H9 (cell line): ENCODE measurements around the gene MCM7. TPM values are rescaled to one million over a fixed set of nuclear protein-coding genes. Genes with fewer than 3 reads are reported as not detected.

Experiments
- DNase-seq: peaks from one replicate; pipeline ENCODE4 v3.0.0-alpha.2; 2017
- H2AFZ ChIP-seq: one replicate; pipeline ENCODE4 v1.6.1; 2013; ENCODE audit warnings: mild to moderate bottlenecking, low read length, control low read depth, moderate library complexity
- H2AK5ac ChIP-seq: 2 replicates; pipeline ENCODE4 v1.6.1; 2013; ENCODE audit warnings: low read length, control low read depth, mixed read lengths; ENCODE audit not compliant: insufficient read length
- H2BK120ac ChIP-seq: one replicate; pipeline ENCODE4 v1.6.1; 2013; ENCODE audit warnings: low read depth, mild to moderate bottlenecking, low read length, control low read depth, inconsistent platforms; ENCODE audit not compliant: poor library complexity, severe bottlenecking
- H2BK12ac ChIP-seq: 2 replicates; pipeline ENCODE4 v1.6.1; 2013; ENCODE audit warnings: low read length, control low read depth, mixed read lengths, low read depth; ENCODE audit not compliant: insufficient read length
- H2BK15ac ChIP-seq: 2 replicates; pipeline ENCODE4 v1.6.1; 2013; ENCODE audit warnings: low read depth, low read length, control low read depth
- H2BK20ac ChIP-seq: one replicate; pipeline ENCODE4 v1.6.1; 2013; ENCODE audit warnings: low read depth, mild to moderate bottlenecking, low read length, control low read depth, inconsistent platforms; ENCODE audit not compliant: poor library complexity, severe bottlenecking
- H2BK5ac ChIP-seq: 2 replicates; pipeline ENCODE4 v1.6.1; 2013; ENCODE audit warnings: low read length, control low read depth, mixed read lengths; ENCODE audit not compliant: insufficient read length
- H3K14ac ChIP-seq: 2 replicates; pipeline ENCODE4 v1.6.1; 2013; ENCODE audit warnings: low read length, control low read depth; ENCODE audit not compliant: insufficient read depth
- H3K18ac ChIP-seq: 2 replicates; pipeline ENCODE4 v1.6.1; 2013; ENCODE audit warnings: low read depth, mild to moderate bottlenecking, mixed read lengths, low read length, control low read depth; ENCODE audit not compliant: insufficient read length
- H3K23ac ChIP-seq: 2 replicates; pipeline ENCODE4 v1.6.1; 2013; ENCODE audit warnings: low read length, control low read depth, mixed read lengths, low read depth; ENCODE audit not compliant: insufficient read length
- H3K23me2 ChIP-seq: 2 replicates; pipeline ENCODE4 v1.6.1; 2013; ENCODE audit warnings: low read depth, mild to moderate bottlenecking, mixed read lengths, low read length, control low read depth; ENCODE audit not compliant: insufficient read length, poor library complexity, severe bottlenecking
- H3K27ac ChIP-seq: 2 replicates; pipeline ENCODE4 v1.5.1; 2013; ENCODE audit warnings: low read length, control low read depth, mixed read lengths, low read depth; ENCODE audit not compliant: insufficient read length
- H3K27me3 ChIP-seq: 2 replicates; pipeline ENCODE4 v1.6.1; 2013; ENCODE audit warnings: low read length, control low read depth, inconsistent platforms; ENCODE audit not compliant: insufficient read depth
- H3K4ac ChIP-seq: 2 replicates; pipeline ENCODE4 v1.6.1; 2013; ENCODE audit warnings: low read depth, mild to moderate bottlenecking, control low read depth, inconsistent platforms, low read length, moderate library complexity
- H3K4me1 ChIP-seq: 2 replicates; pipeline ENCODE4 v1.6.1; 2013; ENCODE audit warnings: low read length, control low read depth, inconsistent platforms; ENCODE audit not compliant: insufficient read depth
- H3K4me2 ChIP-seq: 2 replicates; pipeline ENCODE4 v1.6.1; 2013; ENCODE audit warnings: low read length, control low read depth, mixed read lengths; ENCODE audit not compliant: insufficient read length, insufficient read depth
- H3K56ac ChIP-seq: 2 replicates; pipeline ENCODE4 v1.6.1; 2013; ENCODE audit warnings: low read depth, mild to moderate bottlenecking, mixed read lengths, low read length, control low read depth; ENCODE audit not compliant: insufficient read length
- H3K79me1 ChIP-seq: 2 replicates; pipeline ENCODE4 v1.6.1; 2013; ENCODE audit warnings: low read depth, mild to moderate bottlenecking, moderate library complexity, low read length, control low read depth, inconsistent platforms; ENCODE audit not compliant: insufficient read depth, poor library complexity, severe bottlenecking
- H3K79me2 ChIP-seq: 2 replicates; pipeline ENCODE4 v1.6.1; 2013; ENCODE audit warnings: low read length, control low read depth, inconsistent platforms; ENCODE audit not compliant: insufficient read depth
- H3K9ac ChIP-seq: 2 replicates; pipeline ENCODE4 v1.6.1; 2013; ENCODE audit warnings: low read length, control low read depth, mixed read lengths; ENCODE audit not compliant: insufficient read length; ENCODE audit errors: extremely low read depth
- H3K9me3 ChIP-seq: one replicate; pipeline ENCODE4 v1.6.1; 2013; ENCODE audit warnings: low read depth, low read length, inconsistent platforms; ENCODE audit not compliant: control insufficient read depth
- H3T11ph ChIP-seq: one replicate; pipeline ENCODE4 v1.6.1; 2013; ENCODE audit warnings: mild to moderate bottlenecking, low read length, control low read depth, inconsistent platforms
- H4K20me1 ChIP-seq: one replicate; pipeline ENCODE4 v1.6.1; 2013; ENCODE audit not compliant: control insufficient read depth, insufficient read length, insufficient read depth
- H4K5ac ChIP-seq: 2 replicates; pipeline ENCODE4 v1.6.1; 2013; ENCODE audit warnings: low read depth, mild to moderate bottlenecking, mixed read lengths, low read length, control low read depth; ENCODE audit not compliant: insufficient read length
- H4K8ac ChIP-seq: replicated peaks from 2 replicates; pipeline ENCODE4 v1.6.1; 2013; ENCODE audit warnings: low read length, control low read depth, mixed read lengths, low read depth; ENCODE audit not compliant: insufficient read length
- H4K91ac ChIP-seq: 2 replicates; pipeline ENCODE4 v1.6.1; 2013; ENCODE audit warnings: low read depth, mild to moderate bottlenecking, moderate library complexity, mixed read lengths, low read length, control low read depth; ENCODE audit not compliant: insufficient read length
- H3K27ac Mint-ChIP-seq, 3 experiments: 2 replicates in 2 of 3; 3 replicates in 1 of 3; pipeline ENCODE4 v1.8.0; 2020 to 2021; ENCODE audit warnings: mixed read lengths in 3 of 3, mild to moderate bottlenecking in 1 of 3, moderate library complexity in 1 of 3
- H3K27me3 Mint-ChIP-seq: 2 replicates; pipeline ENCODE4 v1.8.0; 2021; ENCODE audit warnings: low read depth, mild to moderate bottlenecking, moderate library complexity, mixed read lengths
- H3K36me3 Mint-ChIP-seq, 3 experiments: 2 replicates in 2 of 3; 3 replicates in 1 of 3; pipeline ENCODE4 v1.8.0; 2020 to 2021; ENCODE audit warnings: low read depth in 3 of 3, mixed read lengths in 3 of 3; ENCODE audit not compliant: insufficient read depth in 1 of 3
- H3K4me1 Mint-ChIP-seq, 2 experiments: 2 replicates each; pipeline ENCODE4 v1.8.0; 2020; ENCODE audit warnings: mixed read lengths in 2 of 2
- H3K4me3 Mint-ChIP-seq, 2 experiments: 2 replicates in 1 of 2; 3 replicates in 1 of 2; pipeline ENCODE4 v1.8.0; 2020 to 2021; ENCODE audit warnings: mild to moderate bottlenecking in 2 of 2, mixed read lengths in 2 of 2, moderate library complexity in 1 of 2
- H3K9me3 Mint-ChIP-seq, 2 experiments: 2 replicates in 1 of 2; 3 replicates in 1 of 2; pipeline ENCODE4 v1.8.0; 2020; ENCODE audit warnings: mild to moderate bottlenecking in 2 of 2, mixed read lengths in 2 of 2, moderate library complexity in 1 of 2
- WGBS: extraction: QIAGEN DNeasy Blood & Tissue Kit; methylation state at CpG from one replicate; pipeline ENCODE4 v1.1.7; 2013; ENCODE audit warnings: missing lambda C conversion rate, low lambda C conversion rate, mixed read lengths; ENCODE audit not compliant: insufficient read length; ENCODE audit errors: extremely low coverage; 5-methylcytosine and 5-hydroxymethylcytosine counted together
- total RNA-seq: library from RNA; stranded (reverse); gene quantifications from 2 replicates; pipeline ENCODE4 v1.2.1, GENCODE V29; 2021
- TF ChIP-seq, protein P1 (sequence below): fragments of 200-600 bp; sonication (generic); conservative IDR thresholded peaks from 3 replicates; pipeline ENCODE4 v1.8.0; 2021; ENCODE audit warnings: antibody characterized with exemption, mild to moderate bottlenecking

Gene MCM7
- total RNA-seq, 1 experiment from 2014 or later, result 390 TPM

DNA sequence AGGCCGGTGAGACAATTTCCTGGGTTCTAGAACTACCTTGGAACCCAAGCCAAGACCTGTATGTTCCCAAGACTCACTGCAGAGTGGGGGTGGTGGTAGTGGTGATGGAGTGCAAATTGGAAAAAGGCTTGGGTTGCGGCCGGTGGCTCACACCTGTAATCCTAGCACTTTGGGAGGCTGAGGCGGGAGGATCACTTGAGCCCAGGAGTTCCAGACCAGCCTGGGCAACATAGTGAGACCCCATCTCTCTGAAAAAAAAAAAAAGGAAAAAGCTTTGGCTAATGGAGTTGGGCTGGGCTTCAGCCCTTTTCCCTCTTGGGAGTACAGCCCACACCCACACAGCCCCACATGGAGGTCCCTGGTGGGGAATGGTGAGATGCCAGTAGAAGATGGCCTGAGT is 4.3 kb upstream of the MCM7 start:
- Histone ChIP-seq H3K4me1 (no peaks in the 10 kb centered on the region), H3K27ac (no peak overlapping the region), H3K79me1 (no peaks in the 10 kb centered on the region), H4K5ac (no peak overlapping the region), H3K23ac (no peak overlapping the region), H2AK5ac (no peak overlapping the region), H4K91ac (no peak overlapping the region), H2BK5ac (no peak overlapping the region), H3T11ph (no peak overlapping the region), H3K23me2 (no peaks in the 10 kb centered on the region), H2BK12ac (no peak overlapping the region), H2BK15ac (no peak overlapping the region), H4K8ac (no peak overlapping the region), H3K9ac (no peak overlapping the region), H3K79me2 (no peaks in the 10 kb centered on the region), H3K18ac (no peak overlapping the region), H3K4me2 (no peak overlapping the region), H3K9me3 (no peaks in the 10 kb centered on the region), H2AFZ (no peak overlapping the region), H3K27me3 (no peaks in the 10 kb centered on the region), H4K20me1 (no peaks in the 10 kb centered on the region), H3K14ac (no peak overlapping the region), H3K4ac (no peak overlapping the region), H3K56ac (no peak overlapping the region), H2BK120ac (no peak overlapping the region), H2BK20ac (no peak overlapping the region)
- Mint-ChIP-seq H3K36me3 (peaks cover 44 to 69% (median 64%) of the 10 kb centered on the region in 3 experiments), H3K4me3 (0 out of 5 replicates have a peak overlapping the region, but pooled peaks of 1 of the 2 experiments have one; percentile 14), H3K4me1 (peaks cover 3 to 6% of the 10 kb centered on the region in 2 experiments; a peak in 3 of 4 replicates), H3K9me3 (no peaks in the 10 kb centered on the region), H3K27ac (no peak overlapping the region; a peak in 1 of 7 replicates), H3K27me3 (no peaks in the 10 kb centered on the region; the same call in 1 of the 2 replicates)
- TF ChIP-seq, protein P1, sequence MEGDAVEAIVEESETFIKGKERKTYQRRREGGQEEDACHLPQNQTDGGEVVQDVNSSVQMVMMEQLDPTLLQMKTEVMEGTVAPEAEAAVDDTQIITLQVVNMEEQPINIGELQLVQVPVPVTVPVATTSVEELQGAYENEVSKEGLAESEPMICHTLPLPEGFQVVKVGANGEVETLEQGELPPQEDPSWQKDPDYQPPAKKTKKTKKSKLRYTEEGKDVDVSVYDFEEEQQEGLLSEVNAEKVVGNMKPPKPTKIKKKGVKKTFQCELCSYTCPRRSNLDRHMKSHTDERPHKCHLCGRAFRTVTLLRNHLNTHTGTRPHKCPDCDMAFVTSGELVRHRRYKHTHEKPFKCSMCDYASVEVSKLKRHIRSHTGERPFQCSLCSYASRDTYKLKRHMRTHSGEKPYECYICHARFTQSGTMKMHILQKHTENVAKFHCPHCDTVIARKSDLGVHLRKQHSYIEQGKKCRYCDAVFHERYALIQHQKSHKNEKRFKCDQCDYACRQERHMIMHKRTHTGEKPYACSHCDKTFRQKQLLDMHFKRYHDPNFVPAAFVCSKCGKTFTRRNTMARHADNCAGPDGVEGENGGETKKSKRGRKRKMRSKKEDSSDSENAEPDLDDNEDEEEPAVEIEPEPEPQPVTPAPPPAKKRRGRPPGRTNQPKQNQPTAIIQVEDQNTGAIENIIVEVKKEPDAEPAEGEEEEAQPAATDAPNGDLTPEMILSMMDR, result no peak
- WGBS, result no CpG with 5 or more reads among the region's 4 CpGs
- DNase-seq, result no peak
